HG03520 (cell line): ENCODE results near the gene MFAP1.
"Not testable (repeated sequence)": the region's sequence is repeated elsewhere in the genome, so short reads cannot be mapped to it uniquely, and the experiment has no call there.

Experiments used
- ATAC-seq: cut with Tn5 transposase; IDR thresholded peaks from one replicate; pipeline ENCODE4 v1.9.1; 2021; ENCODE audit warnings: mild to moderate bottlenecking, moderate library complexity; ENCODE audit not compliant: unreplicated experiment

The MFAP1 gene

GRCh38 chr15:43825305-43825704 lies 815 bp upstream of the MFAP1 start:
- ATAC-seq, result not testable (repeated sequence)

GRCh38 chr15:43821505-43821904 lies 3.0 kb downstream of the MFAP1 start:
- no peak for ATAC-seq

GRCh38 chr15:43815064-43815463 lies 9.4 kb downstream of the MFAP1 start:
- ATAC-seq, result not testable (repeated sequence)

GRCh38 chr15:43808960-43809678 lies 15.4 kb downstream of the MFAP1 start:
- peak; percentile 60 for ATAC-seq

- ATAC-seq, result no peak
Observed at GRCh38 chr15:43808435-43808950, 16.0 kb downstream of the MFAP1 start.

- ATAC-seq, result not testable (repeated sequence)
Observed at GRCh38 chr15:43802676-43803075, 21.8 kb downstream of the MFAP1 start.

GRCh38 chr15:43800286-43801141 lies 24.0 kb downstream of the MFAP1 start, which contains the start of gene HYPK:
HYPK (plus strand) TSS chr15:43800599; CDS start chr15:43800623, 24 bp downstream.
- no peak for ATAC-seq

GRCh38 chr15:43799945-43800285 lies 24.6 kb downstream of the MFAP1 start, which contains the start of gene SERINC4:
SERINC4 (minus strand) TSS chr15:43800220; CDS start chr15:43799986, 234 bp downstream.
- no peak for ATAC-seq

GRCh38 chr15:43799209-43799944 lies 25.1 kb downstream of the MFAP1 start:
- ATAC-seq, result no peak

GRCh38 chr15:43796566-43796965 lies 27.9 kb downstream of the MFAP1 start:
- no peak for ATAC-seq

GRCh38 chr15:43795997-43796396 lies 28.5 kb downstream of the MFAP1 start:
- no peak for ATAC-seq

GRCh38 chr15:43795197-43795596 lies 29.3 kb downstream of the MFAP1 start:
- ATAC-seq, result no peak

GRCh38 chr15:43794269-43795037 lies 30.0 kb downstream of the MFAP1 start:
- ATAC-seq, result no peak

GRCh38 chr15:43793647-43794046 lies 30.8 kb downstream of the MFAP1 start:
- no peak for ATAC-seq

GRCh38 chr15:43792761-43793476 lies 31.6 kb downstream of the MFAP1 start:
- ATAC-seq, result no peak

- ATAC-seq, result peak; percentile 83
Observed at GRCh38 chr15:43791993-43792760, 32.3 kb downstream of the MFAP1 start, which contains the start of gene SERF2. SERF2 (plus strand) TSS chr15:43792320; CDS start chr15:43792377, 57 bp downstream.

GRCh38 chr15:43789409-43789808 lies 35.1 kb downstream of the MFAP1 start:
- ATAC-seq, result no peak

GRCh38 chr15:43779016-43779415 lies 45.5 kb downstream of the MFAP1 start:
- ATAC-seq, result no peak
